H9 (cell line): ENCODE results near the gene OTUD6A. TPM values are rescaled to one million over a fixed set of nuclear protein-coding genes. Genes with fewer than 3 reads are reported as not detected.

Experiments used
- DNase-seq: peaks from one replicate; pipeline ENCODE4 v3.0.0-alpha.2; 2017
- H2AFZ ChIP-seq: one replicate; pipeline ENCODE4 v1.6.1; 2013; ENCODE audit warnings: mild to moderate bottlenecking, low read length, control low read depth, moderate library complexity
- H2AK5ac ChIP-seq: 2 replicates; pipeline ENCODE4 v1.6.1; 2013; ENCODE audit warnings: low read length, control low read depth, mixed read lengths; ENCODE audit not compliant: insufficient read length
- H2BK120ac ChIP-seq: one replicate; pipeline ENCODE4 v1.6.1; 2013; ENCODE audit warnings: low read depth, mild to moderate bottlenecking, low read length, control low read depth, inconsistent platforms; ENCODE audit not compliant: poor library complexity, severe bottlenecking
- H2BK12ac ChIP-seq: 2 replicates; pipeline ENCODE4 v1.6.1; 2013; ENCODE audit warnings: low read length, control low read depth, mixed read lengths, low read depth; ENCODE audit not compliant: insufficient read length
- H2BK15ac ChIP-seq: 2 replicates; pipeline ENCODE4 v1.6.1; 2013; ENCODE audit warnings: low read depth, low read length, control low read depth
- H2BK20ac ChIP-seq: one replicate; pipeline ENCODE4 v1.6.1; 2013; ENCODE audit warnings: low read depth, mild to moderate bottlenecking, low read length, control low read depth, inconsistent platforms; ENCODE audit not compliant: poor library complexity, severe bottlenecking
- H2BK5ac ChIP-seq: 2 replicates; pipeline ENCODE4 v1.6.1; 2013; ENCODE audit warnings: low read length, control low read depth, mixed read lengths; ENCODE audit not compliant: insufficient read length
- H3K14ac ChIP-seq: 2 replicates; pipeline ENCODE4 v1.6.1; 2013; ENCODE audit warnings: low read length, control low read depth; ENCODE audit not compliant: insufficient read depth
- H3K18ac ChIP-seq: 2 replicates; pipeline ENCODE4 v1.6.1; 2013; ENCODE audit warnings: low read depth, mild to moderate bottlenecking, mixed read lengths, low read length, control low read depth; ENCODE audit not compliant: insufficient read length
- H3K23ac ChIP-seq: 2 replicates; pipeline ENCODE4 v1.6.1; 2013; ENCODE audit warnings: low read length, control low read depth, mixed read lengths, low read depth; ENCODE audit not compliant: insufficient read length
- H3K23me2 ChIP-seq: 2 replicates; pipeline ENCODE4 v1.6.1; 2013; ENCODE audit warnings: low read depth, mild to moderate bottlenecking, mixed read lengths, low read length, control low read depth; ENCODE audit not compliant: insufficient read length, poor library complexity, severe bottlenecking
- H3K27ac ChIP-seq: 2 replicates; pipeline ENCODE4 v1.5.1; 2013; ENCODE audit warnings: low read length, control low read depth, mixed read lengths, low read depth; ENCODE audit not compliant: insufficient read length
- H3K27me3 ChIP-seq: 2 replicates; pipeline ENCODE4 v1.6.1; 2013; ENCODE audit warnings: low read length, control low read depth, inconsistent platforms; ENCODE audit not compliant: insufficient read depth
- H3K4ac ChIP-seq: 2 replicates; pipeline ENCODE4 v1.6.1; 2013; ENCODE audit warnings: low read depth, mild to moderate bottlenecking, control low read depth, inconsistent platforms, low read length, moderate library complexity
- H3K4me1 ChIP-seq: 2 replicates; pipeline ENCODE4 v1.6.1; 2013; ENCODE audit warnings: low read length, control low read depth, inconsistent platforms; ENCODE audit not compliant: insufficient read depth
- H3K4me2 ChIP-seq: 2 replicates; pipeline ENCODE4 v1.6.1; 2013; ENCODE audit warnings: low read length, control low read depth, mixed read lengths; ENCODE audit not compliant: insufficient read length, insufficient read depth
- H3K56ac ChIP-seq: 2 replicates; pipeline ENCODE4 v1.6.1; 2013; ENCODE audit warnings: low read depth, mild to moderate bottlenecking, mixed read lengths, low read length, control low read depth; ENCODE audit not compliant: insufficient read length
- H3K79me1 ChIP-seq: 2 replicates; pipeline ENCODE4 v1.6.1; 2013; ENCODE audit warnings: low read depth, mild to moderate bottlenecking, moderate library complexity, low read length, control low read depth, inconsistent platforms; ENCODE audit not compliant: insufficient read depth, poor library complexity, severe bottlenecking
- H3K79me2 ChIP-seq: 2 replicates; pipeline ENCODE4 v1.6.1; 2013; ENCODE audit warnings: low read length, control low read depth, inconsistent platforms; ENCODE audit not compliant: insufficient read depth
- H3K9ac ChIP-seq: 2 replicates; pipeline ENCODE4 v1.6.1; 2013; ENCODE audit warnings: low read length, control low read depth, mixed read lengths; ENCODE audit not compliant: insufficient read length; ENCODE audit errors: extremely low read depth
- H3K9me3 ChIP-seq: one replicate; pipeline ENCODE4 v1.6.1; 2013; ENCODE audit warnings: low read depth, low read length, inconsistent platforms; ENCODE audit not compliant: control insufficient read depth
- H3T11ph ChIP-seq: one replicate; pipeline ENCODE4 v1.6.1; 2013; ENCODE audit warnings: mild to moderate bottlenecking, low read length, control low read depth, inconsistent platforms
- H4K20me1 ChIP-seq: one replicate; pipeline ENCODE4 v1.6.1; 2013; ENCODE audit not compliant: control insufficient read depth, insufficient read length, insufficient read depth
- H4K5ac ChIP-seq: 2 replicates; pipeline ENCODE4 v1.6.1; 2013; ENCODE audit warnings: low read depth, mild to moderate bottlenecking, mixed read lengths, low read length, control low read depth; ENCODE audit not compliant: insufficient read length
- H4K8ac ChIP-seq: replicated peaks from 2 replicates; pipeline ENCODE4 v1.6.1; 2013; ENCODE audit warnings: low read length, control low read depth, mixed read lengths, low read depth; ENCODE audit not compliant: insufficient read length
- H4K91ac ChIP-seq: 2 replicates; pipeline ENCODE4 v1.6.1; 2013; ENCODE audit warnings: low read depth, mild to moderate bottlenecking, moderate library complexity, mixed read lengths, low read length, control low read depth; ENCODE audit not compliant: insufficient read length
- H3K27ac Mint-ChIP-seq, 3 experiments: 2 replicates in 2 of 3; 3 replicates in 1 of 3; pipeline ENCODE4 v1.8.0; 2020 to 2021; ENCODE audit warnings: mixed read lengths in 3 of 3, mild to moderate bottlenecking in 1 of 3, moderate library complexity in 1 of 3
- H3K27me3 Mint-ChIP-seq: 2 replicates; pipeline ENCODE4 v1.8.0; 2021; ENCODE audit warnings: low read depth, mild to moderate bottlenecking, moderate library complexity, mixed read lengths
- H3K36me3 Mint-ChIP-seq, 3 experiments: 2 replicates in 2 of 3; 3 replicates in 1 of 3; pipeline ENCODE4 v1.8.0; 2020 to 2021; ENCODE audit warnings: low read depth in 3 of 3, mixed read lengths in 3 of 3; ENCODE audit not compliant: insufficient read depth in 1 of 3
- H3K4me1 Mint-ChIP-seq, 2 experiments: 2 replicates each; pipeline ENCODE4 v1.8.0; 2020; ENCODE audit warnings: mixed read lengths in 2 of 2
- H3K4me3 Mint-ChIP-seq, 2 experiments: 2 replicates in 1 of 2; 3 replicates in 1 of 2; pipeline ENCODE4 v1.8.0; 2020 to 2021; ENCODE audit warnings: mild to moderate bottlenecking in 2 of 2, mixed read lengths in 2 of 2, moderate library complexity in 1 of 2
- H3K9me3 Mint-ChIP-seq, 2 experiments: 2 replicates in 1 of 2; 3 replicates in 1 of 2; pipeline ENCODE4 v1.8.0; 2020; ENCODE audit warnings: mild to moderate bottlenecking in 2 of 2, mixed read lengths in 2 of 2, moderate library complexity in 1 of 2
- CTCF ChIP-seq: fragments of 200-600 bp; sonication (generic); conservative IDR thresholded peaks from 3 replicates; pipeline ENCODE4 v1.8.0; 2021; ENCODE audit warnings: antibody characterized with exemption, mild to moderate bottlenecking
- WGBS: extraction: QIAGEN DNeasy Blood & Tissue Kit; methylation state at CpG from one replicate; pipeline ENCODE4 v1.1.7; 2013; ENCODE audit warnings: missing lambda C conversion rate, low lambda C conversion rate, mixed read lengths; ENCODE audit not compliant: insufficient read length; ENCODE audit errors: extremely low coverage; 5-methylcytosine and 5-hydroxymethylcytosine counted together
- total RNA-seq: library from RNA; stranded (reverse); gene quantifications from 2 replicates; pipeline ENCODE4 v1.2.1, GENCODE V29; 2021

The OTUD6A gene
- total RNA-seq, 1 experiment from 2014 or later, result not detected

DNA sequence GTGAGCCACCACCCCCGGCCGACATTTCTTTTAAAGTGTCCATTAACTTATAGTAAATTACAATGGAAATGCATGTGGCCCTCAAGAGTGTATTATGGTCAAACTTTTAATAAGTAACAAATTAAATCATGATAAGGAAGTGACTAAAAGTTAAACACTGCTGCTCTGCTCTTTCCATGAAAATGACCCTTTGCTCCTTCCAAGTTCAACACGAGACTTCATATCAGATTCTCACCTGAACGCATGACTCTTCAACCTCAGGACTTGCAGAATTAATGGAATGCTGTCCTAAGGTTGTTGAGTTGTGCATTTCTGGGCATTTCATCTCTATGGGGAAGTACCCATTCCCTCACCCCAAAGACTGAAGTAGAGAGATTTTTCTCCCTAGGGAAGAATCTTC lies 39.6 kb upstream of the OTUD6A start:
- H3K4me1 Mint-ChIP-seq, result peaks cover 0 to 7% of the 10 kb centered on the region in 2 experiments; a peak in 2 of 4 replicates
- Histone ChIP-seq H3K4me2 (no peak overlapping the region), H4K5ac (no peak overlapping the region), H3K27ac (no peak overlapping the region), H3K23ac (no peak overlapping the region), H4K8ac (no peak overlapping the region), H3K56ac (no peak overlapping the region), H3K27me3 (no peaks in the 10 kb centered on the region), H3K9ac (no peak overlapping the region), H4K20me1 (no peaks in the 10 kb centered on the region), H3K79me2 (no peaks in the 10 kb centered on the region), H2BK20ac (no peak overlapping the region), H2AFZ (no peak overlapping the region), H2BK12ac (no peak overlapping the region), H3K9me3 (peaks cover 34% of the 10 kb centered on the region), H3K14ac (no peak overlapping the region), H3K79me1 (no peaks in the 10 kb centered on the region), H4K91ac (no peak overlapping the region), H3K23me2 (no peaks in the 10 kb centered on the region), H2BK120ac (no peak overlapping the region), H2BK15ac (no peak overlapping the region), H3K4ac (no peak overlapping the region), H3T11ph (no peak overlapping the region), H2AK5ac (no peak overlapping the region), H3K4me1 (no peaks in the 10 kb centered on the region), H3K18ac (no peak overlapping the region), H2BK5ac (no peak overlapping the region)
- H3K4me3 Mint-ChIP-seq, result no peak overlapping the region
- DNase-seq, result no peak
- H3K27ac Mint-ChIP-seq, result no peak overlapping the region
- H3K36me3 Mint-ChIP-seq, result peaks cover 0 to 10% (median 2%) of the 10 kb centered on the region in 3 experiments; a peak in 4 of 7 replicates
- peaks cover 1% of the 10 kb centered on the region for H3K27me3 Mint-ChIP-seq
- no peak for TF ChIP-seq CTCF
- peaks cover 68 to 75% of the 10 kb centered on the region in 2 experiments for H3K9me3 Mint-ChIP-seq
- WGBS, result no CpG with 5 or more reads among the region's 4 CpGs
